Lung (tissue), 12 donors: ENCODE measurements around the gene APBB2. TPM values are rescaled to one million over a fixed set of nuclear protein-coding genes. Genes with fewer than 3 reads are reported as not detected.

ENCODE experiments used
- ATAC-seq: fragments of 200-7000 bp; cut with Tn5 transposase; one replicate; pipeline ENCODE4 v1.9.1; 2020; ENCODE audit warnings: moderate number of reproducible peaks; ENCODE audit not compliant: insufficient read depth, low FRiP score
- DNase-seq, 3 donors: peaks; one replicate each; pipeline ENCODE4 v3.0.0-alpha.2; 2013 to 2017
- H3K27ac ChIP-seq, 2 donors: one replicate each; pipeline ENCODE4 v1.5.1; 2013; ENCODE audit warnings: mild to moderate bottlenecking in 2 of 2, moderate library complexity in 2 of 2, control low read depth in 1 of 2, inconsistent platforms in 1 of 2, low read depth in 1 of 2, low read length in 1 of 2
- H3K27me3 ChIP-seq, 3 donors: one replicate each; pipeline ENCODE4 v1.5.1; 2013; ENCODE audit warnings: low read length in 2 of 3; ENCODE audit not compliant: control insufficient read depth in 3 of 3, insufficient read depth in 3 of 3
- H3K36me3 ChIP-seq, 4 donors: one replicate each; pipeline ENCODE4 v1.5.1; 2013; ENCODE audit warnings: low read length in 4 of 4, mild to moderate bottlenecking in 1 of 4, moderate library complexity in 1 of 4; ENCODE audit not compliant: control insufficient read depth in 4 of 4, insufficient read depth in 4 of 4
- H3K4me1 ChIP-seq, 5 donors: one replicate each; pipeline ENCODE4 v1.5.1; 2013; ENCODE audit warnings: low read length in 5 of 5, mild to moderate bottlenecking in 2 of 5, moderate library complexity in 1 of 5; ENCODE audit not compliant: control insufficient read depth in 5 of 5, insufficient read depth in 5 of 5
- H3K4me3 ChIP-seq: one replicate; pipeline ENCODE4 v1.5.1; 2013; ENCODE audit warnings: mild to moderate bottlenecking, control low read depth, moderate library complexity
- H3K9ac ChIP-seq, 2 donors: one replicate each; pipeline ENCODE4 v1.5.1; 2013; ENCODE audit warnings: low read length in 2 of 2, control low read depth in 1 of 2; ENCODE audit not compliant: insufficient read depth in 1 of 2
- H3K9me3 ChIP-seq, 4 donors: one replicate each; pipeline ENCODE4 v1.5.1; 2013; ENCODE audit warnings: low read length in 3 of 4, mild to moderate bottlenecking in 1 of 4, moderate library complexity in 1 of 4; ENCODE audit not compliant: control insufficient read depth in 4 of 4, insufficient read depth in 3 of 4
- WGBS, 2 donors: extraction: QIAGEN DNeasy Blood & Tissue Kit; methylation state at CpG; one replicate each; pipeline ENCODE4 v1.1.7; 2013; 5-methylcytosine and 5-hydroxymethylcytosine counted together
- polyA plus RNA-seq, 2 donors: library from polyadenylated mRNA; stranded (reverse); fragments of 200-250 nt; gene quantifications; one replicate each; pipeline ENCODE4 v1.2.1, GENCODE V29; 2013
- total RNA-seq, 2 donors: library from RNA; depleted of rRNA in 1 of 2; stranded (reverse); fragments of >200 nt in 1 of 2; gene quantifications; one replicate each; pipeline ENCODE4 v1.2.1, GENCODE V29; 2014 to 2021
- TF ChIP-seq, protein P1 (sequence below): IDR thresholded peaks from 2 replicates; pipeline ENCODE4 v1.5.1; 2012; ENCODE audit warnings: mild to moderate bottlenecking; ENCODE audit errors: control extremely low read depth, extremely low read depth
- donor health status: control.
- donor health status: control.
- donor health status: Bipolar disorder and iron deficiency.
- donor health status: healthy.
- donor health status: DM: yes; HTN: yes; CAD: no.

APBB2 gene
- total and polyA plus RNA-seq, 4 donors = 13.3 to 99.0 (median 40.4) TPM

- Histone ChIP-seq H3K9ac (no peak overlapping the region), H3K4me3 (no peak overlapping the region), H3K9me3 (no peaks in the 10 kb centered on the region), H3K27me3 (no peaks in the 10 kb centered on the region), H3K4me1 (peaks cover 0 to 52% (median 5%) of the 10 kb centered on the region in 5 donors), H3K27ac (no peak overlapping the region), H3K36me3 (peaks cover 0 to 3% (median 1%) of the 10 kb centered on the region in 4 donors)
- TF ChIP-seq, protein P1, sequence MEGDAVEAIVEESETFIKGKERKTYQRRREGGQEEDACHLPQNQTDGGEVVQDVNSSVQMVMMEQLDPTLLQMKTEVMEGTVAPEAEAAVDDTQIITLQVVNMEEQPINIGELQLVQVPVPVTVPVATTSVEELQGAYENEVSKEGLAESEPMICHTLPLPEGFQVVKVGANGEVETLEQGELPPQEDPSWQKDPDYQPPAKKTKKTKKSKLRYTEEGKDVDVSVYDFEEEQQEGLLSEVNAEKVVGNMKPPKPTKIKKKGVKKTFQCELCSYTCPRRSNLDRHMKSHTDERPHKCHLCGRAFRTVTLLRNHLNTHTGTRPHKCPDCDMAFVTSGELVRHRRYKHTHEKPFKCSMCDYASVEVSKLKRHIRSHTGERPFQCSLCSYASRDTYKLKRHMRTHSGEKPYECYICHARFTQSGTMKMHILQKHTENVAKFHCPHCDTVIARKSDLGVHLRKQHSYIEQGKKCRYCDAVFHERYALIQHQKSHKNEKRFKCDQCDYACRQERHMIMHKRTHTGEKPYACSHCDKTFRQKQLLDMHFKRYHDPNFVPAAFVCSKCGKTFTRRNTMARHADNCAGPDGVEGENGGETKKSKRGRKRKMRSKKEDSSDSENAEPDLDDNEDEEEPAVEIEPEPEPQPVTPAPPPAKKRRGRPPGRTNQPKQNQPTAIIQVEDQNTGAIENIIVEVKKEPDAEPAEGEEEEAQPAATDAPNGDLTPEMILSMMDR = no peak
- DNase-seq (peak in 2 of 3 donors; percentile 65 to 81), ATAC-seq (no peak)
- WGBS, 2 donors = 58 to 71% methylated on average over 6 of the region's 6 CpGs
Measured at GRCh38 chr4:40948014-40948413, 266.3 kb downstream of the APBB2 start.

DNA sequence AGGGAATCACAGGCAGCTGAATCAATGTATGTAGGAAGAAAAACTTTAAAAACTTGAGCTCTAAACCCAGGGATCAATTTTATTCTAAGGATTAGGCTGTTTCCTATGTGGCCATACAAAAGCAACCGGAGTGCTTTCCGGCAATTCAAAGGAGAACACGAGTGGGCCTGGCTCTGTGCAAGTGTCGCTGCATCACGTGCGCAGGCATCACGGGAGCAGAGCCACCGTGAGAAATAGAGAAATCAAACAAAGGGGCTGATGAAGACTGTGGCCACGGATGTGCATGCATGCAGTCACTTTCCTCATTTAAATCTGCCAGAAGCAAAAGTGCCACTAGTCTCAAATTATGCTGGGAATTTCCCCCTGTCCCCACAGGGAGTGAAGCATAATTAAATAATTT lies 267.7 kb downstream of the APBB2 start:
- no peaks in the 10 kb centered on the region for H3K9me3 ChIP-seq
- H3K27ac ChIP-seq = no peak overlapping the region

GRCh38 chr4:40940756-40941155 lies 273.6 kb downstream of the APBB2 start:
- no peak overlapping the region for H3K9ac ChIP-seq
- DNase-seq (peak; percentile 72 to 97 (median 94)), ATAC-seq (no peak)
- H3K27ac ChIP-seq = no peak overlapping the region
- TF ChIP-seq, protein P1 = no peak
- H3K27me3 ChIP-seq = no peaks in the 10 kb centered on the region
- no peak overlapping the region for H3K4me3 ChIP-seq
- WGBS, 2 donors = 70 to 73% methylated on average over 5 of the region's 5 CpGs
- H3K36me3 ChIP-seq = peaks cover 0 to 5% (median 1%) of the 10 kb centered on the region in 4 donors
- peaks cover 0 to 62% (median 16%) of the 10 kb centered on the region in 5 donors for H3K4me1 ChIP-seq
- H3K9me3 ChIP-seq = no peaks in the 10 kb centered on the region

More for the DNA sequence above, 267.7 kb downstream of the APBB2 start:
- Histone ChIP-seq H3K27me3 (no peaks in the 10 kb centered on the region), H3K4me1 (peaks cover 0 to 66% (median 5%) of the 10 kb centered on the region in 5 donors), H3K4me3 (no peak overlapping the region), H3K9ac (no peak overlapping the region), H3K36me3 (peaks cover 0 to 4% (median 1%) of the 10 kb centered on the region in 4 donors)
- DNase-seq (no peak), ATAC-seq (no peak)
- 89 to 94% methylated on average over 9 of the region's 9 CpGs for WGBS, 2 donors
- TF ChIP-seq, protein P1 = no peak

DNA sequence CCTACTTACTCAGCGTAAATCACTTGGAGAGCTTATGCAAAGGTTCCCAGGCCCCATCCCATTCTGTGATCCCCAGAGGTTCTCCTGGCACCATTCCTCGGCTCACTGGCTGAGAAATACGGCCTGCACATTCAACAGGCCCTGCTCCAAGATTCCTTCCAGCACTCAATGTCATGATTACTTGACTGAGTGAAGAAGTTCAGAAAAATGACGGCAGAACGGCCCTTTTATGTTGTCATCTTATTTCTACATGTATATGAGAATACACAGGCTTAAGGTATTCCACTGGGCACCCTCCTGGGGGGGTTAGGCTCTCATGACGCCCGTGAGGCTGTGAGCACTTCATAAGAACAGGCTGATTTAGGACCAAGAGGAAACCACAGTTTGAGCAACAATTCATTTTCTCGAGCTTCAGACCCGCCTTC lies 274.0 kb downstream of the APBB2 start:
- peak overlapping the region in 1 of 2 donors; percentile 48 for H3K27ac ChIP-seq
- 59 to 64% methylated on average over 9 of the region's 9 CpGs for WGBS, 2 donors
- no peaks in the 10 kb centered on the region for H3K27me3 ChIP-seq
- TF ChIP-seq, protein P1 = no peak
- peaks cover 0 to 5% (median 1%) of the 10 kb centered on the region in 4 donors for H3K36me3 ChIP-seq
- no peak overlapping the region for H3K9ac ChIP-seq
- H3K4me1 ChIP-seq = peaks cover 0 to 67% (median 16%) of the 10 kb centered on the region in 5 donors
- ATAC-seq = no peak
- no peaks in the 10 kb centered on the region for H3K9me3 ChIP-seq
- no peak overlapping the region for H3K4me3 ChIP-seq
- peak; percentile 66 to 90 (median 87) for DNase-seq
